HEK293T (cell line): ENCODE results near the gene RPL13A.

ENCODE experiments used
- FOXM1 ChIP-seq: fragments of 450-650 bp; IDR thresholded peaks from 2 replicates; pipeline ENCODE4 v1.6.1; 2017; ENCODE audit warnings: mild to moderate bottlenecking, borderline replicate concordance
- SP1 ChIP-seq: fragments of 450-650 bp; IDR thresholded peaks from 2 replicates; pipeline ENCODE4 v1.6.1; 2017
- TARDBP ChIP-seq: fragments of 450-650 bp; IDR thresholded peaks from 2 replicates; pipeline ENCODE4 v1.6.1; 2016
- ZNF384 ChIP-seq: fragments of 450-650 bp; IDR thresholded peaks from 2 replicates; pipeline ENCODE4 v1.6.1; 2016

- TF ChIP-seq SP1 (no peak), TARDBP (no peak), FOXM1 (no peak), ZNF384 (no peak)
Measured at GRCh38 chr19:49488046-49488862, 846 bp downstream of the RPL13A start.
